Stimulated activated CD4-positive, alpha-beta T cell treated with anti-CD3 and anti-CD28 coated beads, Interleukin-4, amount 100 ng/mL, for 4 hours (primary cell): ENCODE results near the gene CTH.
A peak's percentile ranks its signal among the peaks of the same experiment; 100 is the strongest.
"Not testable (repeated sequence)": the region's sequence is repeated elsewhere in the genome, so short reads cannot be mapped to it uniquely, and the experiment has no call there.

Experiments
- DNase-seq, 2 experiments: peaks; one replicate each; pipeline ENCODE4 v3.0.0-alpha.2; 2020

CTH gene

DNA sequence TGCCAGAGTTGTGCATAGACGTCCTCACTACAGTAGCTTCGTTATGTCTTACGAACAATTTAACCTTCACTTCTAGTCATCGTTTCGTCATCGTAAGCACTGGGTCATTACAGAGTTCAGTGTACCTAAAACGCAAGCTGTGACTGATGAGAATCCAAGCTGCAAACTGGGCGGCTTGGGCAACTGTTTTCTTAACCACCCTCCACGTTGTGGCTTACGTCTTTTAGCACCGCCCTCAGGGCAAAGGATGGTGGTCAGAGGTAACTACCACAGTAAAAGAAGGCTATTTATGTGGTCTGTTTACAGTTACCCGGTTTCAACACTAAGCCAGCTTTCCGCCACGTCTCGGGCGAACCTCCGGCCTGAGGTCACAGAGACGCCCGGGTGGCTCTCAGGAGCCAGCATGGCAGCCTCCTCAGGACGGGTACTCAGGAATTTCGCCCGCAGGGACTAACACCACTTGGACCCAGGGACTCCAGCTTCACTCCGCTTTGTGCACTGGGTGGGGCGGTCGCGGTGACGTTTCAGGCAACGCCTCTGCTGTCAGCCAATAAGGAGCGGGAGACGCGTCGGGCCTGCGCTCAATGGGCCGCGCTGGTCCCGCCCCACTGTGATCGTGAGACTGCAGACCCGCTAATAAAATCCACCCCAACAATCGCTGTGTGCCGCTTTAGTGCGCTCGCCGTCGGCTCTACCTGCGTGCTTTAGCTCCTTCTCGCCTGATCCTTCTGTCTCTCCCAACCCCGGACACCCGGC lies at the start of gene CTH:
CTH (plus strand) TSS at position 665 of the 756 bp plus-strand sequence. CDS start 148 bp downstream, outside the sequence.
- peak; percentile 85 to 88 for DNase-seq

DNA sequence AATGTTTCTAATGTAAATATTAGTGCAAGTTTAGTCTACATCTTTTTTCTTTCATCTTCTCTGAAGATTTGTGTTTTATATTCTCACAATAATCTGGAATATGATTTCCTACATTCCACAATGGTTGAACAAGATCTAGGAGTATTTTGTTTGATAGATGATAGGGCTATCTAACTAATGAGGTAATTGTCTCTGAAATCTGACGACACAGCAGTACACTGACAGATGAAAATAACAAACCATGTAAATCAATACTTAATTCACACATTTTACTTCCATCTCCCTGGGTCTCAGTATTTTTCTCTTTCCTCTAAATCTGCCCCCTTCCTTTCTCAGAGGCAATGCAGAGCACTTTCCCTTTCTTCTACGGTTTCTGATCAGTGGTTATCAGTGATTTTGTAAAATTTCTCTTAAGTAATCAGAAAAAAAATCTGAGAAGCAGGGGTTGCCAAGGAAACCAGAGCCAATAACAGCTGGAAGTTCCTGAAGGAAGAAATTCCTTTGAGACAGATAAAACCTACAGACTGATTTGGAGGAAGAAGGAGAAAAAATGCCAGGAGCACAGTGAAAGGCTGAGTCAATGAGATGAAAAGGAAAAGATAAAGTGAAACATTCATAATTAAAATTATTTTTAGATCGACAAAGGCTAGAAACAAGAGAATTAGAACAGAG lies 49.2 kb upstream of the CTH start:
- no peak for DNase-seq

- DNase-seq, result no peak
Measured at GRCh38 chr1:70364439-70364838, 46.6 kb upstream of the CTH start.

- DNase-seq, result not testable (repeated sequence)
Measured at GRCh38 chr1:70366425-70366952, 44.6 kb upstream of the CTH start.

DNA sequence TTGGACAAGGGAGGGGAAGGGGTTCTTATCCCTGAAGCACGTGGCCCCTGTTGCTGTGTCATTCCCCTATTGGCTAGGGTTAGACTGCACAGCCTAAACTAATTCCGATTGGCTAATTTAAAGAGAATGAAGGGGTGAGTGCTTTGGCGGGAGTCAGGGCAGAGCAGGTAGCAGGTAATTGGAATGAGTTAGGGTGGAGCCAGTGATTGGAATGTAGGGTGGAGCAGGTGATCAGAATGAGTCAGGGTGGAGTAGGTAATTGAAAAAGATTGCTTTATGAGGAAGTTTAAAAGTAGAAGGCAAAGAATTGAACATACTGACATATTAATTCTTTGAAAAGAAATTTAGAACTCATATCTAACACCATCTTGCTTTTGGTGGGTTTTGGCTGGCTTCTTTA lies 44.1 kb upstream of the CTH start:
- DNase-seq, result not testable (repeated sequence)

- not testable (repeated sequence) for DNase-seq
Measured at GRCh38 chr1:70367397-70367796, 43.7 kb upstream of the CTH start.

GRCh38 chr1:70371586-70371985 lies 39.5 kb upstream of the CTH start:
- DNase-seq, result not testable (repeated sequence)

- DNase-seq, result no peak
Measured at GRCh38 chr1:70372426-70372825, 38.6 kb upstream of the CTH start.

GRCh38 chr1:70373580-70373979 lies 37.5 kb upstream of the CTH start:
- not testable (repeated sequence) for DNase-seq

- no peak for DNase-seq
Measured at GRCh38 chr1:70376196-70376595, 34.9 kb upstream of the CTH start.

GRCh38 chr1:70382682-70383081 lies 28.4 kb upstream of the CTH start:
- no peak for DNase-seq

- no peak for DNase-seq
Measured at GRCh38 chr1:70383483-70383882, 27.6 kb upstream of the CTH start.

- DNase-seq, result no peak
Measured at GRCh38 chr1:70384542-70384941, 26.5 kb upstream of the CTH start.

- no peak for DNase-seq
Measured at GRCh38 chr1:70385477-70385876, 25.6 kb upstream of the CTH start.

DNA sequence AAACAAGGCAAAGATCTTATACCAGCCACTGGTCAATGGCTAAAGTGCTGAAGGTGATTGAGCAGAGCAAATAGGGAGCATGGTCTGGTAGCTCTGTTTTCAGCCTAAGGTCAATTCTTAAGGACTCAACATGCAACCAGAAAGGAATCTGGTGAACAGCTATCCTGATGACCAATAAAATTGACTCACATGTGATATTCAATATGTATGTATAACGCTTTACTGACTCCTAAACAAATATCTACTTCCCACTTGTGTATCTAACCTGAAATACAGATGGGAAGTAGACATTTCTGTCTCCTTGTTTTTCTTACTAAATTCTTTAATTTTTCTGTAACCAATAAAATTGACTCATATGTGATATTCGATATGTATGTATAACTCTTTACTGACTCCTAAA lies 24.9 kb upstream of the CTH start:
- no peak for DNase-seq

- no peak for DNase-seq
Measured at GRCh38 chr1:70387507-70387906, 23.6 kb upstream of the CTH start.

DNA sequence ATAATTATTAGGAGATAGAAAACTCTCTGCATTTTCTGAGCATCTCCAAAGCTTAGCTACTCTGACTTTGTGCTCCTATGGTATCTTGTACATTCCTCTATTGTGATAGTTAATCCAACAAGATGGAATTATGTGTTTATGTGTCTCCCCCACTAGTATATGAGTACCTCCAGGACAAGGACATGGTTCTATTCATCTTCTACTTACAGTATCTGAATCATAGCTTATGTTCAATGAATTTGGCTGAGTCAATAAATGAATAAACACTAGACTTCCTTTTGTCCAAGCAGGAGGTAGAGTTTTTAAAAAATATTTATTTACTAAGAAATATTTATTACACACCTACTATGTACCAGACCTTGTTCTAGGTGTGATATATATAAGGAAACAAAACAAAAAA lies 18.4 kb upstream of the CTH start:
- DNase-seq, result no peak

GRCh38 chr1:70396607-70397006 lies 14.5 kb upstream of the CTH start:
- DNase-seq, result no peak

DNA sequence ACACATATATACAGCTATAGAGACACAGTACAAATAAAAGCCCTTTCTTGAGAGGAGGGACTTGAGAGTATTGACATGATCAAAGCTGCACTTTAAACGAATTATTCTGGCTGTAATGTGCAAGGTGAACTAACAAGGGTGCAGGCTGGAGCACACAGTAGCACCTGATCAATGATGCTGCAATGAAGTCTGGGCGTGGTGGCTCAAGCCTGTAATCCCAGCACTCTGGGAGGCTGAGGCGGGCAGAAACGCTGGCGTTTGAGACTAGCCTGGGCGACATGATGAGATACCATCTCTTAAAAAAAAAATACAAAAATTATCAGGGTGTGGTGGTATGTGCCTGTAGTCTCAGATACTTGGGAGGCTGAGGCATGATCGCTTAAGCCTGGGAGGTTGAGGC lies 14.1 kb upstream of the CTH start:
- no peak for DNase-seq

- DNase-seq, result no peak
Measured at GRCh38 chr1:70400335-70400734, 10.7 kb upstream of the CTH start.

DNA sequence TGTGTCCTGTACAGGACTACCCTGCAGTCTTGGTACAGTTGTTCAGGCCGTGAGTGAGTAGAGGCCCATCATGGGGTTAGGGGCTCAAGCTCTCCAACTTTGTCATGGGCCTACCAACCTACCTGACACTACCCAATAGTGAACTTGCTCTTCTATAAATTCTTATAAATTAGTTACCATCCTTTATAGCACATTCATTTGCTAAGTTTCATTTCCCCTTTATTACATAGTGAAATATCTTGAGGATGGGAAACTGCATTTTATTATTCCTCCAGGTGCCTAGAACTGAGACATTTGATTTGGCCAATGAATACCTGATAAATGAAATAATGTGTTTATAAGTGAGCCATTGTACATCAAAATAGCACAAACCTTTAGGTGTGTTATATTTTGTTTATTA lies 9.1 kb upstream of the CTH start:
- DNase-seq, result no peak

DNA sequence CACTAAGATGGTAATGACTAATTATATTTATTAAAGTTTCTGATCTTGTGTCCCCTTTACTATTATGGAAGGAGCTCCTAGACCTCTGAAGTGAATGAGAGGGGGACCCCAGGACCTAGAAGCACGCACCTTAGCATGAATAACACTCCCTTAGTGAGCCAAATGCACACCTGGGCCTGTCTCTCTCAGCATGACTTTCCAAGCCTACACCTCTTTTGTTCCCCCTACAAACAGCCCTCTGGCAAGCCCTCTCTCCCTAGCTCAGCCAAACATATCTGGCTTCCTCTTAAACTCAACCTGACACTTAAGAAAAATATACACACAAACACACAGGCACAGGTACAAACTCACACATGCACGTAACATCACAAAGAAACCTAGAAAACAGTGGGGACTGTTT lies 7.3 kb upstream of the CTH start:
- no peak for DNase-seq

- no peak for DNase-seq
Measured at GRCh38 chr1:70405780-70406416, 5.2 kb upstream of the CTH start.

DNA sequence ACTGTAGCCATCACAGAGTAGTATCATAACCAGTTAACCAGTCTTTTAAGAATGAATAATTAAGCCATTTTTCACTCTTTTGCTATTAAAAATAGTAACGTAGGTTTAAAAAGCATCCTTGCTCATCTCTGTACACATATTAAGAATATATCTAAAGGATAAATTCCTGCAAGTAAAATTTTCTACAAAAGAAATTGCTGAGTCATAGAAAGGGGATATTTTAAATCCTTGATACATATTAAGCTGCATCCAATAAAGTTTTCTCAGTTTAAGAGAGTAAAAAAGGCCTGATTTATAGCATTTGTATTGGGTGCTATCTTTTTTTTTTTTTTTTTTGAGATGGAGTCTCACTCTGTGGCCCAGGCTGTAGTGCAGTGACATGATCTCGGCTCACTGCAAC lies 1.9 kb upstream of the CTH start:
- no peak for DNase-seq
